NCI-H2029 (cell line): ENCODE data around the gene FANCI.

ENCODE experiments used
- DNase-seq: peaks from one replicate; lab custom pipeline; 2025; lab: John Stamatoyannopoulos, UW

Gene FANCI

DNA sequence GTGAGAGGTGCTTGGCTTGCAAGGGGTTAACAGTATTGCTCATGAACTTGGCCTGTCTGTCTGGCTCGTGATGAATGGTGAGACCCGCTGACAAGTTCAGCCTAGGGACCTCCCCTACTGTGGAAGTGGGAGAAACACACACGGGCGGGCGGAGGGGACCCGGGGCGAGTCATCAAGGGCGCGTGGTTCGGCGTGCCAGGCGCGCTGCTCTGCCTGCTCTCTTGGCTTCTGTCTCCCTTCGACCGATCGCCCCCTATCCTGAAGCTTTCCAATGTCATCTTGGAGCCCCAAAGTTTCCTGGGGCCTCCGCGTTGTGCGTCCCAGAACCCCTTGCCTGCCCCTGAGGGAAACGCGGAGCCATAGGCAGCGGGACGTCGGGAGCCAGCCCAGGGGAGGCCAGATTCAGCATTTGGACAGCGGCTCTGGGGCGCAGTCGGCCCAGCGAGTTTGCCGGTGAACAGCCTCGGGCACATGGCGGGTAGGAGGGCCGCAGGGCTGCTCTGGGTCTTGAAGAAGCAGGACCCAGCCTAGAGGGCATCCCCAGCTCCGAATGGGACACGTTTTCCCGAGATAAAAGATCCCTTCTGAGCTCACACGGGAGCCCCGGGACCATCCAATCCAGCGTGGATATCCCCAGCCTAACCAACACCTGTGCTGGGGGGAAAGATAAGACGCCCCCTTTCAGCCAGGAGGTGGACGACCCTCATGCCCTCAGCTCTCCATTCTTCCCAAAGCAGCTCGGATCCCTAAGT, 117.8 kb downstream of the FANCI start:
- no peak for DNase-seq

DNA sequence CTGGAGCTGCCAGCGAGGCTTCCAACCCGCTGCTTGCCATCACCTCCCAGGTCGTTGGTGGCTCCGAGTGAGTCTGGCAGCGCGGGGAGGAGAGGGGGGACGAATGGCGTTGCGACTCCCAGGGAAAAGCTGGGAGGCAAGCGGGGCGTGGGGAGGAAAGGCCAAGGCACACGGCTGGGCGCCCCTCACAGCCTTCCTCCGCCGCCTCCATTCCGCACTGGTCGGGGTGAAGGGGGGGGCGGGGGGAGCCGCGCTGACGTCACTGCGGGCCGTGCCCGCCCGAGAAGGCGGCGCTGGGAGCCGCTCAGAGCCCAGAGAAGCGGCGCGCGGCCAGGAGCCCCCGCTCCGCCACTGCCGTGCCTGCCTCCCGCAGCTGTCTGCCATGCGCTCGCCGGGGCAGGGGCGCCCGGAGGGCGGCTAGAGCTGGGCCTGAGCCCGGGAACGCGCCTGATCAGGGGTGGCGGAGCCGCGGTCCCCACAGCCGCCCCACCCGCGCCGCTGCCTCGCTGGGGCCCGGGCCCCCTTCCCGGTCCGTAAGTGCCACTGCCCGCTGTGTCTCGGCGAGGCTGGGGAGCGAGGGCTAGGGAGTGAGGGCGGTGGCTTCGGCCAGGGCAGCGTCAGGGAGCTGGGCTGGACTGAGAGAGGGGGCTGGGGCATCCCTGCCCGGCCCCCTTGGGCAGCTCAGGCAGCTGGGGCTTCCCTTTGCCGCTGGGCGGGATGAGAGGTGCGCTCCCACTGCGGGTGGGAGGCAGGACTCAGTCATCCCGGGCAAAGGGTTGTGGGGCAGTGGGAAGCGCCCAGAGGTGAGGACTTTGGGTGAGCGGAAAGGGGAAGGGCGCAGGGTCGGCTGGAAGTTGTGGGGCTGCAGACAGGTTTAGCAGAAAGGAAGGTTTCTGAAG, 118.7 kb downstream of the FANCI start:
- no peak for DNase-seq

DNA sequence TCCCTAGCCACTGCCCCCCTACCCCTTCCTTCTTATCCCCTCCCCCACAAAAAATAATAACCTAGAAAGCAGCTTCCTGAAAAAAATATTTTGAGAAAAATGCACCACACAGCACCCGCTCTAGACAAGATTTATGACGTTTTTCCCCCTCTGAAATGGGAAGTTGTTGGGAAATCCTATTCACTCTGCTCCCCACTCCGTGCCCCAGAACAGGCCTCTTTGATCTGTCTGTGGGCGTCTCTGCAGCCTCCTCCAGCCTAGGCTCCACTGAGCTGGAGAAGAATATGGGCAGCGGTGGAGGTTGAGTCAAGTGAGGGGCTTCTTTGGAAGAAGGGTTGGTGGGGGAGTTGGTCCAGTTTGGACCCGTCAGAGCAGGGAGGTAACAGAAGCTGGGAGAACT, 119.4 kb downstream of the FANCI start:
- DNase-seq = no peak

DNA sequence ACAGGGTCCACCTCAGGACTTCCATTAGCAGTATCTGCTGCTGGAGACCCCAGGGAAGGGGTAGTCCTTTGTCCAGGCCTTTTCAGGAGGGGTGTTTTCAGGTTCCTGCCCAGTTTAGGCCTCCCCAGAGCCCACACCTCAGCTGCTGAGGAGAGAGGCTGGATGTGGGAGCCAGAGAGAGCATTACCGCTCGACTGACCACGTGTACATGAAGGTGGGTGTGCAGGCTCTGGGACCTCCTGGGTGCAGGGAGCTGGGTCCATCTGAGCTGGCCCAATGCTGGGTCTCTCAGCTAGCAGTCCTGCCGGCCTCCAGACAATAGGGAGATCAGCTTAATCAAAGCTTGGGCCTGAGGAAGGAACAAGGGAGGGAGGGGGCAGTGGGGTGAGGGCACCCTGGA, 120.0 kb downstream of the FANCI start:
- no peak for DNase-seq

DNA sequence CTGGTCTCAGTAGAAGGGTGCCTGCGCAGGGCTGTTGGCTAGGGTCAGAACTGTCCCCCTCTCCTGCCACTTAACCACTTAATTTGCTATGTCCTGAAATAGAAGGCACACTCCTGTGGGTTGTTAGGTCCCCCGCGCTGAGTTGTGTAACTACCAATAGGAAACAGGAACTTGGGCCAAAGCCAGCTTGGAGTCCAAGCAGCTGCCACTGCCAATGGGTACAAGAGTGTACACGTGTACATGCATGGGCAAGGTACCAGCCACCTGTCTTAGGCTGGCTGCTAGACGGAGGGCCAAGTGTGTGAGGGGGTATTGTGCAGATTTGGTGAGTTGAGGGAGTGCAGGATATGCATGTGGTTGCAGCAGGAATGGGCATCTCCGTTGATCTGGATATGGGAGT, 120.6 kb downstream of the FANCI start:
- DNase-seq = peak; percentile 86

DNA sequence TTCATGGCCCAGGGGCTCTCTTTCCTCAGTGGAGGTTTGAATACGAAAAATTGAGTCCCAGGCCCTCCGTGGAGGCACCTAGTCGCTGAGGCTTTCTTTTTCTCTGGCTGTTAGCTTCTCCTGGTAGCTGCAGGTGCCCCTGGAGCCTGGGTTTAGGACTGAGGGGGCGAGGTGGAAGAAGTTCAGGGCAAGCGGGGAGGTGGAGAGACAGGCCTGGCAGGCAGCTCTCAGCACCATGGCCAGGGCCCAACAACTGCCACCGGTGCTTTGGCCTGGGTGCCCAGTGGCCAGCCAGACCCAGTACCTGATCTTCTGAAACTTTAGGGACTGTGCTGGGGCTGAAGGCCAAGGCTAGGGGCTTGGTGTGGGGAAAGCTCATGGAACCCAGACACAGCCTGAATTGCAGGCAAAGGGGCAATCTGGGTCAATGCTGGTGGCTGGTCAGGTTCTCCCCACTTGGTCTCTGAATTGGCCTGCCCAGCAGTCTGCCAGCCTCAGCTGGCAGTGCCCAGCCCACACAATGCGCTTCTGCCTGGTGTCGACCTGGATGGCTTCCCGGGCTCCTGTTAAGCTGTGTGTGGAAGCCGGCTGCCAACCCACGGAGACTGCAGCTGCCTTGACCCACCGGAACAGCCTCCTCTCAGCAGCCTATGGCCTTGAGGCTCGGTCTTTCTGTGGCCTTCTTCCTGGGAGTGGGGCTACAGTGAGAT, 121.1 kb downstream of the FANCI start:
- peak; percentile 21 for DNase-seq

DNA sequence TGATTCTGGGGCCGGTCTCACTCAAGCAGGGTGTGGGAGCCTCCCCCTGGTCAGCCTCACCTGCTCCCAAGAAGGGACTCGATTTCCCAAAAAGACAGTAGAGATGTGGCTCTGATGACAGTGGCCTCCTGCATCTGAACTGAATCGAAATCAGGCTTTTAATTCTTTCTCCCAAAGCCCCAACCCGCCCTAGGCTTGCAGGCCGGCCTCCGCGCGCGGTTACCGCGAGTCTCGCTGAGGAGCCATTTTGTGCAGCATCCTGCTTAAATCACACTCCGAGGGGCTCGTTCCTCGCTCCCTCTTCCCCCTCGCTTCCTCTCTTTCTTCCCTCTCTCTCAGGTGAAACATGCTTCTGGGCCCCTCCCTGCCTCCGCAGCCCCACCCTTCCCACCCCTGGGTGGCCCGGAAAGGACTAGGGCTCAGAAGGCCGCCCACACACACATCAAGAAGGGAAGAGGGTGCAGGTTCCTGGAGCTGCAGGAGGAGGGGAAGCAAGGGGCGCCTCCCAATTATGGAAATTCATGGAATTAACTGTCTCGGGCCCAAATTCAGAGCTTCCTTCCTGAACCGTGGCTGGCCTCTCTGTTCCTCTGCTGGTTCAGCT, 121.8 kb downstream of the FANCI start:
- DNase-seq = no peak
